Suprapubic skin (tissue), 4 donors: ENCODE results near the gene PLEKHF1.

Experiments
- CTCF ChIP-seq, 2 donors: fragments of 200-600 bp in 1 of 2; fragments of 450-650 bp in 1 of 2; sonication (generic) in 1 of 2; IDR thresholded peaks; one replicate each; pipeline ENCODE4 v1.5.1; 2016 to 2019; ENCODE audit warnings: antibody characterized with exemption in 2 of 2, mild to moderate bottlenecking in 1 of 2, moderate library complexity in 1 of 2
- POLR2A ChIP-seq, 2 donors: fragments of 450-650 bp; IDR thresholded peaks; one replicate each; pipeline ENCODE4 v1.6.1; 2017; ENCODE audit warnings: antibody characterized with exemption in 2 of 2, mild to moderate bottlenecking in 2 of 2, moderate library complexity in 2 of 2
- POLR2AphosphoS5 ChIP-seq, 3 donors: sonication (generic); formaldehyde crosslinking; IDR thresholded peaks; one replicate each; pipeline ENCODE4 v1.6.1; 2017; ENCODE audit warnings: antibody characterized with exemption in 3 of 3

DNA sequence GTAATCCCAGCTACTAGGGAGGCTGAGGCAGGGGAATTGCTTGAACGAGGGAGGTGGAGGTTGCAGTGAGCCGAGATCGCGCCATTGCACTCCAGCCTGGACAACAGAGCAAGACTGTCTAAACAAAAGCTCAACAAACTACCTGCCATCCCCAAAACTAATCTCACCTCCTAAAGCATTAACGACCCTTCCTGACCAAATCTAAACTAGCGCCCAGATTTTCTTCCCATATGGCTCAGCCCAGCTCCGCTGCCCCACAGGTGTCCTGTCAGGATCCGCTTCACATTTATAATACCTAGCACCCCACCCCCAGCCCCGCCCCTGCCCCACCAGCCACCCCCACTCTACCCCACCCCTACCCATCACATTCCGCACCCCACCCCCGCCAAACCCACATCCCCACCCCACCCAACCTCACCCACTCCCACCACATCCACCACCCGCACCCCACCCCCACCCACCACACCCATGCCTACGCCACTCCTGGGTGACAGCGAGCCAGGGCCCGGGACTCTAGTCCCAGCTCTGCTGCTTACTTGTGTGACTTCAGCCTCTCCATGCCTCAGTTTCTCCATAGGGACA lies 49.2 kb downstream of the PLEKHF1 start:
- TF ChIP-seq CTCF (IDR thresholded peaks at IDR 0.05): no peak
- no peak for TF ChIP-seq POLR2A (IDR thresholded peaks at IDR 0.05)
- TF ChIP-seq POLR2AphosphoS5 (IDR thresholded peaks at IDR 0.05): no peak
